HFFc6 (cell line): ENCODE measurements around the gene COLGALT1. TPM values are rescaled to one million over a fixed set of nuclear protein-coding genes. Genes with fewer than 3 reads are reported as not detected.

Source experiments
- DNase-seq: peaks from one replicate; pipeline ENCODE4 v3.0.0-alpha.2; 2018
- H3K27ac Mint-ChIP-seq: 2 replicates; pipeline ENCODE4 v1.8.0; 2020; ENCODE audit warnings: mild to moderate bottlenecking, mixed read lengths
- H3K27me3 Mint-ChIP-seq: 2 replicates; pipeline ENCODE4 v1.8.0; 2021; ENCODE audit warnings: mild to moderate bottlenecking, moderate library complexity, mixed read lengths; ENCODE audit not compliant: insufficient read depth
- H3K36me3 Mint-ChIP-seq: 2 replicates; pipeline ENCODE4 v1.8.0; 2021; ENCODE audit warnings: low read depth, mixed read lengths
- H3K4me1 Mint-ChIP-seq: 2 replicates; pipeline ENCODE4 v1.8.0; 2020; ENCODE audit warnings: low read depth, mixed read lengths
- H3K4me3 Mint-ChIP-seq: 2 replicates; pipeline ENCODE4 v1.8.0; 2020; ENCODE audit warnings: mild to moderate bottlenecking, moderate library complexity, mixed read lengths
- H3K9me3 Mint-ChIP-seq: 2 replicates; pipeline ENCODE4 v1.8.0; 2020; ENCODE audit warnings: mild to moderate bottlenecking, mixed read lengths
- total RNA-seq, 6 experiments: library from RNA; stranded (reverse); fragmentation: NEBNext Ultra II Directional; extraction: Animal tissue kit (Norgen Biotek cat#: 25700); gene quantifications; 2 replicates in 1 of 6; 3 replicates in 5 of 6; pipeline ENCODE4 v1.2.3, GENCODE V29; 2021
- TF ChIP-seq, protein P1 (sequence below): fragments of 200-600 bp; sonication (generic); IDR thresholded peaks from 2 replicates; pipeline ENCODE4 v1.5.0; 2021; ENCODE audit warnings: antibody characterized with exemption, mild to moderate bottlenecking

COLGALT1 gene
- total RNA-seq, 6 experiments from 2014 or later = 102 to 115 (median 106) TPM

DNA sequence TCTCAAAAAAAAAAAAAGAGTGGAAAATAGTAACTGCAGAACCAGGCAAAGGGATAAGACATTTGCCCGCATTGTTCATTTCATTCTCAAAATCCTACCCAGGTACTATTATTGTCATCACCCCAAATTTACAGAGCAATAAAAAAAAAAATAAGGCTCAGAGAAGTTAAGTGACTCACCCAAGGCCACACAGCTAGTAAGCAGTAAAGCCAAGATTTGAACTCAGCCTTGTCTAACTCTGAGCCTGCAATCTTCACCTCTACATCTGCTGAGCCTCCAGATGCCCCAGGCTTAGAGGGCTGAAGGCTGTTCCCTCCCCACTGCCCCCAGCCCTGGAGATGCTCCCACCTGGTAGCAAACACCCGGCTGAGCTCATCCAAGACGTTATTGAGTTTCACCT is 71.7 kb downstream of the COLGALT1 start:
- Mint-ChIP-seq H3K4me1 (no peaks in the 10 kb centered on the region), H3K27me3 (peaks cover 9% of the 10 kb centered on the region), H3K9me3 (no peaks in the 10 kb centered on the region), H3K36me3 (no peaks in the 10 kb centered on the region), H3K4me3 (no peak overlapping the region), H3K27ac (no peak overlapping the region)
- TF ChIP-seq, protein P1, sequence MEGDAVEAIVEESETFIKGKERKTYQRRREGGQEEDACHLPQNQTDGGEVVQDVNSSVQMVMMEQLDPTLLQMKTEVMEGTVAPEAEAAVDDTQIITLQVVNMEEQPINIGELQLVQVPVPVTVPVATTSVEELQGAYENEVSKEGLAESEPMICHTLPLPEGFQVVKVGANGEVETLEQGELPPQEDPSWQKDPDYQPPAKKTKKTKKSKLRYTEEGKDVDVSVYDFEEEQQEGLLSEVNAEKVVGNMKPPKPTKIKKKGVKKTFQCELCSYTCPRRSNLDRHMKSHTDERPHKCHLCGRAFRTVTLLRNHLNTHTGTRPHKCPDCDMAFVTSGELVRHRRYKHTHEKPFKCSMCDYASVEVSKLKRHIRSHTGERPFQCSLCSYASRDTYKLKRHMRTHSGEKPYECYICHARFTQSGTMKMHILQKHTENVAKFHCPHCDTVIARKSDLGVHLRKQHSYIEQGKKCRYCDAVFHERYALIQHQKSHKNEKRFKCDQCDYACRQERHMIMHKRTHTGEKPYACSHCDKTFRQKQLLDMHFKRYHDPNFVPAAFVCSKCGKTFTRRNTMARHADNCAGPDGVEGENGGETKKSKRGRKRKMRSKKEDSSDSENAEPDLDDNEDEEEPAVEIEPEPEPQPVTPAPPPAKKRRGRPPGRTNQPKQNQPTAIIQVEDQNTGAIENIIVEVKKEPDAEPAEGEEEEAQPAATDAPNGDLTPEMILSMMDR = no peak
- DNase-seq = no peak

DNA sequence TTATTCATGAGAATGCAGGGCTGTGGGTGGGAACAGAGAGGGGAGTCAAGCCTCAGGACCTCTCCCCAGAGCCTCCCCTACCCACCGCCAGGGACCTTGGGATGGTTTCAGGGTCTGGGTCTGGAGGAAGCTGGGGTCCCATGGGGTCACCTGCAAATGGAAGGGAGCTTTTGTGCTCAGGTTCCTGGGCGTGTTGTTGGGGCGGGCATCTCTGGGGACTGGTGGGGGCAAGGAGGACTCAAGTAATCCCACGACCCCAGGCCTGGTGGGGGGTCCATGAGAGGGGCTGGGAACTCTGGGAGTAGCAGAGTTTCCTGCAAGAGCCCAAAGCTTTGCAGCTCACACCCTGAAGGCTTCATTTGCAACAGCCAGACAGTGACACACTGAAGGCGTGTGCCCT is 72.5 kb downstream of the COLGALT1 start:
- no peaks in the 10 kb centered on the region for H3K4me1 Mint-ChIP-seq
- H3K4me3 Mint-ChIP-seq = no peak overlapping the region
- TF ChIP-seq, protein P1 = no peak
- H3K27me3 Mint-ChIP-seq = peaks cover 9% of the 10 kb centered on the region
- H3K27ac Mint-ChIP-seq = no peak overlapping the region
- DNase-seq = no peak
- H3K36me3 Mint-ChIP-seq = no peaks in the 10 kb centered on the region
- no peaks in the 10 kb centered on the region for H3K9me3 Mint-ChIP-seq

DNA sequence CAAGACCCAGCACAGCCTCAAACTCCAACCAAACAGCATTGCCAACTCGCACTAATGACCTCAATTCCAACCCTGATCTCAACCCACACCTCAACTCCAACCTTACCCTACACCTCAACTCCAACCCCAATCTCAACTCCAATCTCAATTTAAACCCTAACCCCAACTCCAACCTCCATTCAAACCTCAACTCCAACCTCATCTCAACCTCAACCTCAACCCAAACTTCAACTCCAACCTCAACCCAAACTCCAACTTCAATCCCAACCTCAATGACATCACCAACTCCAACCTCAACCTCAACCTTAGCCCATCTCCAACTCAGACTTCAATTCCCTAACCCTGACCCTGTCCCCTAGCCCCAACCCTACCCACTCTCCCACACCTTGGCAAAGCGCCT is 74.3 kb downstream of the COLGALT1 start:
- no peaks in the 10 kb centered on the region for H3K4me1 Mint-ChIP-seq
- no peak for DNase-seq
- H3K9me3 Mint-ChIP-seq = no peaks in the 10 kb centered on the region
- TF ChIP-seq, protein P1 = no peak
- no peak overlapping the region for H3K4me3 Mint-ChIP-seq
- no peak overlapping the region for H3K27ac Mint-ChIP-seq
- no peaks in the 10 kb centered on the region for H3K36me3 Mint-ChIP-seq
- H3K27me3 Mint-ChIP-seq = peaks cover 9% of the 10 kb centered on the region

DNA sequence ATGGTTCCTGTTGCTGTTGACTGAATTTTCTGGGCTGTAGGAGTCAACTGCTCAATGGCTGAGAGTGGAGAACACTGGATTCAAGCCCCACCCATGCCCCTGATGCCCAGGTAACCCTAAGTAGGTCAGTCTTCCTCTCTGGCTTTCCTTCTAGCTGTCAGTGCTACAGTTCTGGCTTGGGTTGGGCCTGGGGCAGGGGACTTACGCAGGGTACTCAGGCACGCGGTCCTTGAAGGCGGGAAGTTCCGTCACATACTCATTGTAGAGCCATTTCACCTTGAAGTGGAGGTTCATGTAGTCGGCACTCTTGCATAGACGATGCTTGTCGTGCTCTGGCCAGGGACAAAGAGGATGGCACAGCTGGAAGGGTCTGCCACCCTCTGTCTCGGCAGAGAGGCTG is 77.1 kb downstream of the COLGALT1 start:
- DNase-seq = no peak
- TF ChIP-seq, protein P1 = no peak
- Mint-ChIP-seq H3K9me3 (no peaks in the 10 kb centered on the region), H3K4me3 (no peak overlapping the region), H3K36me3 (no peaks in the 10 kb centered on the region), H3K27me3 (peaks cover 4% of the 10 kb centered on the region; the same call in 1 of the 2 replicates), H3K4me1 (no peaks in the 10 kb centered on the region), H3K27ac (no peak overlapping the region)

Other genes with a start within 250 kb of the COLGALT1 start
- 10 to 100 TPM; 43.1 to 56.7 (median 50.4) TPM for gene MRPL34, start 249.8 kb upstream of the COLGALT1 start, total RNA-seq
- 10 to 100 TPM; 77.1 to 92.5 (median 83.4) TPM for gene DDA1, start 246.1 kb upstream of the COLGALT1 start, total RNA-seq
- 1 to 10 TPM; 4.4 to 6.0 (median 5.0) TPM for gene ANO8, start 220.8 kb upstream of the COLGALT1 start, total RNA-seq
- 10 to 100 TPM in 5 of 6 experiments, 1 to 10 TPM in 1; 9.2 to 14.7 (median 13.0) TPM for gene GTPBP3, start 218.1 kb upstream of the COLGALT1 start, total RNA-seq
- not detected for gene PLVAP, start 178.3 kb upstream of the COLGALT1 start, total RNA-seq
- not detected for gene CCDC194, start 161.5 kb upstream of the COLGALT1 start, total RNA-seq
- gene BST2, start 150.0 kb upstream of the COLGALT1 start, total RNA-seq = under 1 TPM in 3 of 6 experiments, not detected in 3; 0.21 to 0.59 (median 0.34) TPM
- 10 to 100 TPM; 45.2 to 49.2 (median 47.2) TPM for gene MVB12A, start 135.6 kb upstream of the COLGALT1 start, total RNA-seq
- not detected for gene TMEM221, start 107.0 kb upstream of the COLGALT1 start, total RNA-seq
- gene NXNL1, start 94.7 kb upstream of the COLGALT1 start, total RNA-seq = not detected
- gene SLC27A1, start 85.1 kb upstream of the COLGALT1 start, total RNA-seq = 10 to 100 TPM; 11.5 to 14.9 (median 13.6) TPM
- gene PGLS, start 44.0 kb upstream of the COLGALT1 start, total RNA-seq = 100 to 1,000 TPM in 1 of 6 experiments, 10 to 100 TPM in 5; 90.6 to 101 (median 95.2) TPM
- under 1 TPM; 0.07 to 0.71 (median 0.21) TPM for gene UNC13A, start 132.7 kb downstream of the COLGALT1 start, total RNA-seq
- gene MAP1S, start 163.8 kb downstream of the COLGALT1 start, total RNA-seq = 10 to 100 TPM; 56.0 to 77.9 (median 68.2) TPM
- gene FCHO1, start 195.8 kb downstream of the COLGALT1 start, total RNA-seq = 1 to 10 TPM in 1 of 6 experiments, under 1 TPM in 5; 0.31 to 1.1 (median 0.40) TPM
- not detected for gene B3GNT3, start 239.5 kb downstream of the COLGALT1 start, total RNA-seq